Measurements from ENCODE around the gene TEDC2. TPM values are rescaled to one million over a fixed set of nuclear protein-coding genes. Genes with fewer than 3 reads are reported as not detected.
"Not testable (repeated sequence)": the region's sequence is repeated elsewhere in the genome, so short reads cannot be mapped to it uniquely, and the experiment has no call there.

The TEDC2 gene
- total RNA-seq, 1 experiment from 2014 or later, result 28.2 TPM

DNA sequence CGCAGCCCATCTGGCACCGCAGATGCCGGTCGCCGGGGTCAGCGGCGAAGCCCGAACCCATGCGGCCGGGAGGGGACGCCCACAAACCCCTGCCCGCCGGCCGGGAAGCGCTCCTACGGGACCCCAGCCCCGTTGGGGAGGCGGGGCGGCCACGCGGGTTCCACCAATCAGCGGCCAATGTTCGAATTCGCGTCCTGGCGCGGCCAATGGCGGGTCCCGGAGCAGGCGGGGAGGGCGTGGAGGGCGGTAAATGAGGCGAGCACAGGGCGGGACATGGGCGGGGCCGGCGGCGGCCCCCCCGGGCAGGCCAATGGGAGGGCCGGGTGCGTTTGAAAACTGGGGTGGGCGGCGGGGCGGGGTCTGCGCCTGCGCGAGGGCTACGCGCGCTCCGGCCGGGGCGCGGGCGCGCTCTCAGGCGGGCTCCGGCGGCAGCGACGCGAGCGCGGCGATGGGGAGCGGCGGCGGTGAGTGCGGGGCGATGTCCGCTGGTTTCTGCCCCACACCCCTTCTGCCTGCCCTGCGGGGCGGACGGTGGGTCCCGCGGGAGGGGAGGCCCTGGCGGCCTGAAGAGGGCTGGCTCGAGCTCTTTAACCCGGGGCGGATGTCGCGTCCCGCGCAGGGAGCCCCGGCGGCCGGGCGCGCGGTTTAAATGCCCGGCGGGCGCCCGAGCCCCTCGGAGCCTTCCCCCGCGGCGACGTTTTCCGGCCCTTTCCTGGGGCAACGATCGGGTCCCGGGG lies 30.7 kb upstream of the TEDC2 start, which contains the start of gene CCNF:
CCNF (plus strand) TSS at position 414 of the 737 bp plus-strand sequence; CDS start at position 449, 35 bp downstream.
- CTCF ChIA-PET, result interaction anchor here (2.0 kb wide), 1 partner anchor 73 kb away, joined by 12 read pairs; no protein-coding TSS in a partner anchor
- H3K9me3 Mint-ChIP-seq (ENCODE audit: low read depth, unreplicated experiment), result no peaks in the 10 kb centered on the region
- intact Hi-C loops (cut with micrococcal nuclease; ENCODE audit: unreplicated experiment), result no loop called here
- H3K27ac Mint-ChIP-seq (ENCODE audit: unreplicated experiment), result peak within 1 kb of the TSS; percentile 78
- TF ChIP-seq, protein P1, sequence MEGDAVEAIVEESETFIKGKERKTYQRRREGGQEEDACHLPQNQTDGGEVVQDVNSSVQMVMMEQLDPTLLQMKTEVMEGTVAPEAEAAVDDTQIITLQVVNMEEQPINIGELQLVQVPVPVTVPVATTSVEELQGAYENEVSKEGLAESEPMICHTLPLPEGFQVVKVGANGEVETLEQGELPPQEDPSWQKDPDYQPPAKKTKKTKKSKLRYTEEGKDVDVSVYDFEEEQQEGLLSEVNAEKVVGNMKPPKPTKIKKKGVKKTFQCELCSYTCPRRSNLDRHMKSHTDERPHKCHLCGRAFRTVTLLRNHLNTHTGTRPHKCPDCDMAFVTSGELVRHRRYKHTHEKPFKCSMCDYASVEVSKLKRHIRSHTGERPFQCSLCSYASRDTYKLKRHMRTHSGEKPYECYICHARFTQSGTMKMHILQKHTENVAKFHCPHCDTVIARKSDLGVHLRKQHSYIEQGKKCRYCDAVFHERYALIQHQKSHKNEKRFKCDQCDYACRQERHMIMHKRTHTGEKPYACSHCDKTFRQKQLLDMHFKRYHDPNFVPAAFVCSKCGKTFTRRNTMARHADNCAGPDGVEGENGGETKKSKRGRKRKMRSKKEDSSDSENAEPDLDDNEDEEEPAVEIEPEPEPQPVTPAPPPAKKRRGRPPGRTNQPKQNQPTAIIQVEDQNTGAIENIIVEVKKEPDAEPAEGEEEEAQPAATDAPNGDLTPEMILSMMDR (IDR thresholded peaks at IDR 0.05; ENCODE audit: unreplicated experiment), result no peak
- peaks cover 47% of the 10 kb centered on the region for H3K36me3 Mint-ChIP-seq (ENCODE audit: insufficient read depth, unreplicated experiment)
- BruUV-seq (replicated peaks), result no TSS peak
- H3K27me3 Mint-ChIP-seq (ENCODE audit: unreplicated experiment), result no peaks in the 10 kb centered on the region
- H3K4me1 Mint-ChIP-seq (ENCODE audit: low read depth, unreplicated experiment), result peaks cover 33% of the 10 kb centered on the region
- DNase-seq, result peak; percentile 98
- H3K4me3 Mint-ChIP-seq (ENCODE audit: low read depth, unreplicated experiment), result peak within 1 kb of the TSS; percentile 79

DNA sequence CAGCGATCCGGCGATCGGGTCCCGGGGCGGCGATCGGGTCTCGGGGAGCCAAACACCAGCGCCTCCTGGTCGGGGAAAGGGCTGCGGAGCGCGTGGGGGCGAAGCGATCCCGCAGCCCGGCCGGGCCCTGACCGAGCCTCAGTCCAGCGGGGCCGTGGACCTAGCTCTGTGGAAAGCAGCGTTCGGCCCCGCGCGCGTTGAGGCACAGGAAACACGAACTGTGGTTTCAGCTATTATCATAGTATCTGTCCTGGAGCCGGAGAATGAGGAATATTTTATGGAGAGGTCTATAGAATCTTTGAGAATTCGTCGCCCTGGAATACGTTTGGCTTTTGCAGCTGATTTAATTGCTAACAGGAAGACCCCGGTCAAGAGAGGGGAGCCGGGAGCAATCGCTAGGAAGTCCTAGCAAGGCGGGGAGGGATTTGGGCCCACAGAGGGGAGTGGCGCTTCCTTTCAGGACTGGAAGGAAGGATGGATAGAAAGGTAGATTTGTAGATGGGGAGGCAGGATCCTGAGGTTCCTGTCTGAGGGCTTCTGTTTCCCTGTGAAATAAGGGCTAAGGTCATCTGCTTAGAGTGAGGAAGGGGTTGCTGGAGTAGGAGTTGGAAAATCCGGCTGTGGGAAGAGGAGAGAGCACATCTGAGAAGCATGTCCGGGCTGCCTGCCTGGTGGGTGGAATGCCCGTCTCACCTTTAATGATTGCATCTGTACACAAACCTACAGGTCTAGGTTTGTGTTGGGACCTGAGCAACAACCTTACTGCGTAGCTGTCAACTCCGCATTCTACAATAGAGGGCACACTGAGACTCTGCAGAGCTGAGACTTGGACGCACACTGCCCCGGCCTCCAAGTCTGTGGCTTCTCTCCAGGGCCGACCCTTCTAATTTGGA lies 29.9 kb upstream of the TEDC2 start:
- DNase-seq, result peak; percentile 44
- H3K4me3 Mint-ChIP-seq (ENCODE audit: low read depth, unreplicated experiment), result peak overlapping the region; percentile 79
- H3K9me3 Mint-ChIP-seq (ENCODE audit: low read depth, unreplicated experiment), result no peaks in the 10 kb centered on the region
- H3K27me3 Mint-ChIP-seq (ENCODE audit: unreplicated experiment), result no peaks in the 10 kb centered on the region
- TF ChIP-seq, protein P1 (IDR thresholded peaks at IDR 0.05; ENCODE audit: unreplicated experiment), result no peak
- BruUV-seq (replicated peaks), result no TSS peak
- CTCF ChIA-PET, result interaction anchor here (0.6 to 2.0 kb wide), 3 partner anchors 20 to 235 kb away, joined by 3 to 12 read pairs (median 5); no protein-coding TSS in a partner anchor
- peaks cover 52% of the 10 kb centered on the region for H3K36me3 Mint-ChIP-seq (ENCODE audit: insufficient read depth, unreplicated experiment)
- H3K4me1 Mint-ChIP-seq (ENCODE audit: low read depth, unreplicated experiment), result peaks cover 33% of the 10 kb centered on the region
- H3K27ac Mint-ChIP-seq (ENCODE audit: unreplicated experiment), result peak overlapping the region; percentile 22
- intact Hi-C loops (cut with micrococcal nuclease; ENCODE audit: unreplicated experiment), result loop anchor here (10.0 kb wide), 1 partner anchor 75 kb away; no protein-coding TSS in a partner anchor

DNA sequence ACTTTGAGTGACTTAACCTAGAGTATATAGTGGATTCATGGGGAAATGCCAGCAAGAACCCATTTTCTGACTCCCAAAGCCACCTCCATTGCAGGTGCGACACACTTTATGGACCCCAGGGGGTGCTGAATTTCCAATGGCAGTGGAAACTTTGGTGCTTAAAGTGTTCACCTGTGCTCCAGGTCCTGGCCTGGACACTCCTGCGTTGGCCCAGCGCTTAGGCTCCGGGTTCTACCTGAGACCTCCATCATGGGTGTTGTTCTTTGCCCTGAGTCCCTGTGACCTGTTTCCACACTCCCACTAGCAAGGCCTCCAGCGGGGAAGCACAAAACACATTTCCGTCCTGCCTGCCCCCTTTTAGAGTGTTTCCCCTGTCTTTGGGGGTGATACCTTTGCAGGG lies 27.6 kb upstream of the TEDC2 start:
- CTCF ChIA-PET, result no interaction called here
- H3K4me1 Mint-ChIP-seq (ENCODE audit: low read depth, unreplicated experiment), result peaks cover 28% of the 10 kb centered on the region
- TF ChIP-seq, protein P1 (IDR thresholded peaks at IDR 0.05; ENCODE audit: unreplicated experiment), result no peak
- no peak overlapping the region for H3K27ac Mint-ChIP-seq (ENCODE audit: unreplicated experiment)
- DNase-seq, result no peak
- intact Hi-C loops (cut with micrococcal nuclease; ENCODE audit: unreplicated experiment), result loop anchor here (10.0 kb wide), 1 partner anchor 73 kb away; no protein-coding TSS in a partner anchor
- no peak overlapping the region for H3K4me3 Mint-ChIP-seq (ENCODE audit: low read depth, unreplicated experiment)
- BruUV-seq (replicated peaks), result TSS peak; percentile 5
- no peaks in the 10 kb centered on the region for H3K9me3 Mint-ChIP-seq (ENCODE audit: low read depth, unreplicated experiment)
- peaks cover 70% of the 10 kb centered on the region for H3K36me3 Mint-ChIP-seq (ENCODE audit: insufficient read depth, unreplicated experiment)
- H3K27me3 Mint-ChIP-seq (ENCODE audit: unreplicated experiment), result no peaks in the 10 kb centered on the region

DNA sequence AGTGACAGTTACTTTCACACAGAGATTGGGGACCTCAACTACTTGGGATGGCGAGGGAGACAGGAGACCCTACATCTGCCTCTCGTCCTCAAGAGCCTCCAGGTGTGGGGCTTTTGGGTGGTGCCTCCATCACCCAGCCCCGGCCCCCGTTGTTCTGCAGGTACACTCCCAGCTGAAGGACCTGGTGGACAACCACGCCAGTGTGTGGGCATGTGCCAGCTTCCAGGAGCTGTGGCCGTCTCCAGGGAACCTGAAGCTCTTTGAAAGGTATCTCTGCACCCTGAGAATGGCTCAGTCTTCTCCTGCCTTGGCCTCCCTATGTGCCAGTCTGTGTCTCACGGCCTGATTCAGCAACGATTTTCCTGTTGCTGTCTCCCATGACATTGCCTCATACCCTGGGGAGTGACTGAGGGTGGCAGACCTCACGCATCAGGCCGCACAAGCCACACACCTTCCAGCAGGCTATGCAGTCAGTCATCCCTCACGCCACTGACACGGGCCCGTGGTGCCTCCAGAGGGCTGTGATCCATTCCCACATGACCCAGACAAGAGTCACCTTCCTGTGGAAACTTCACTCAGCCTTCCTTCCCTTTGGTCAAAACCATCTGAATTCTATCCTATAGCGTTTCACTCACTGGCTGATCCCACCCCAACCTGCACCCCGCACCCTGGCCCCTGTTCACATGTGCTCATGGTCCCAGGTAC lies 27.0 kb upstream of the TEDC2 start:
- intact Hi-C loops (cut with micrococcal nuclease; ENCODE audit: unreplicated experiment), result loop anchor here (10.0 kb wide), 1 partner anchor 72 kb away; no protein-coding TSS in a partner anchor
- no TSS peak for BruUV-seq (replicated peaks)
- Mint-ChIP-seq H3K9me3 (ENCODE audit: low read depth, unreplicated experiment) (no peaks in the 10 kb centered on the region), H3K36me3 (ENCODE audit: insufficient read depth, unreplicated experiment) (peaks cover 71% of the 10 kb centered on the region), H3K4me1 (ENCODE audit: low read depth, unreplicated experiment) (peaks cover 21% of the 10 kb centered on the region), H3K4me3 (ENCODE audit: low read depth, unreplicated experiment) (no peak overlapping the region), H3K27me3 (ENCODE audit: unreplicated experiment) (no peaks in the 10 kb centered on the region), H3K27ac (ENCODE audit: unreplicated experiment) (no peak overlapping the region)
- DNase-seq, result no peak
- CTCF ChIA-PET, result no interaction called here
- TF ChIP-seq, protein P1 (IDR thresholded peaks at IDR 0.05; ENCODE audit: unreplicated experiment), result no peak

DNA sequence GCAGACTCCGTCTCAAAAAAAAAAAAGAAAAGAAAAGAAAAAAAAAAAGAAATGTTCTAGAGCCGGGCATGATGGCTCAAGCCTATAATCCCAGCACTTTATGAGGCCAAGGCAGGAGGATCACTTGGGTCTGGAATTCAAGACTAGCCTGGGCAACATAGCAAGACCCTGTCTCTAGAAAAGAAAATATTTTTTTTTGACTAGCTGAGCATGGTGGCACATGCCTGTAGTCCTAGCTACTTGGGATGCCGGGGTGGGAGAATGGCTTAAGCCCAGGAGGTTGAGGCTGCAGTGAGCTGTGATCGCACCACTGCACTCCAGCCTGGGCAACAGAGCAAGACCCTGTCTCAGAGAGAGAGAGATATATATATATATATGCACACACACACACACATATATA lies 24.7 kb upstream of the TEDC2 start:
- H3K36me3 Mint-ChIP-seq (ENCODE audit: insufficient read depth, unreplicated experiment), result peaks cover 71% of the 10 kb centered on the region
- intact Hi-C loops (cut with micrococcal nuclease; ENCODE audit: unreplicated experiment), result loop anchor here (10.0 kb wide), 1 partner anchor 70 kb away; no protein-coding TSS in a partner anchor
- H3K4me1 Mint-ChIP-seq (ENCODE audit: low read depth, unreplicated experiment); H3K4me3 Mint-ChIP-seq (ENCODE audit: low read depth, unreplicated experiment); DNase-seq; CTCF ChIA-PET; H3K27me3 Mint-ChIP-seq (ENCODE audit: unreplicated experiment); BruUV-seq (replicated peaks); H3K9me3 Mint-ChIP-seq (ENCODE audit: low read depth, unreplicated experiment); H3K27ac Mint-ChIP-seq (ENCODE audit: unreplicated experiment): not testable (repeated sequence)

All from Calu3 (cell line).